Transverse colon (tissue), 4 donors: ENCODE measurements around the gene KAT2A. TPM values are rescaled to one million over a fixed set of nuclear protein-coding genes. Genes with fewer than 3 reads are reported as not detected.

ENCODE experiments used
- DNase-seq: peaks from one replicate; pipeline ENCODE4 v3.0.0-alpha.2; 2019
- H3K27ac ChIP-seq, 4 donors: fragments of 200-600 bp; sonication (generic); 2 replicates each; pipeline ENCODE4 v1.5.1; 2016 to 2018; ENCODE audit warnings: inconsistent platforms in 4 of 4
- H3K27me3 ChIP-seq: fragments of 200-600 bp; sonication (generic); 2 replicates; pipeline ENCODE4 v1.5.1; 2017; ENCODE audit warnings: inconsistent platforms
- H3K36me3 ChIP-seq, 4 donors: fragments of 200-600 bp; sonication (generic); 2 replicates each; pipeline ENCODE4 v1.5.1; 2017 to 2019; ENCODE audit warnings: inconsistent platforms in 4 of 4
- H3K4me1 ChIP-seq, 4 donors: fragments of 200-600 bp; sonication (generic); 2 replicates each; pipeline ENCODE4 v1.5.1; 2017 to 2020; ENCODE audit warnings: inconsistent platforms in 4 of 4
- H3K4me3 ChIP-seq, 4 donors: fragments of 200-600 bp; sonication (generic); 1 replicate in 1 of 4; 2 replicates in 3 of 4; pipeline versions ENCODE4 v1.5.1 to v1.6.1; 2017 to 2019; ENCODE audit warnings: inconsistent platforms in 4 of 4
- H3K9me3 ChIP-seq, 2 donors: fragments of 200-600 bp; sonication (generic); 2 replicates each; pipeline ENCODE4 v1.5.1; 2017 to 2019; ENCODE audit warnings: inconsistent platforms in 2 of 2
- EP300 ChIP-seq: sonication (generic); formaldehyde crosslinking; IDR thresholded peaks from one replicate; pipeline ENCODE4 v1.6.1; 2017; ENCODE audit warnings: antibody characterized with exemption, low read depth
- POLR2A ChIP-seq: fragments of 450-650 bp; IDR thresholded peaks from one replicate; pipeline ENCODE4 v1.6.1; 2016; ENCODE audit warnings: antibody characterized with exemption, mild to moderate bottlenecking, moderate library complexity
- POLR2AphosphoS5 ChIP-seq, 3 donors: sonication (generic); formaldehyde crosslinking; IDR thresholded peaks; one replicate each; pipeline ENCODE4 v1.6.1; 2016; ENCODE audit warnings: antibody characterized with exemption in 3 of 3
- WGBS, 2 donors: methylation state at CpG; one replicate each; pipeline ENCODE4 v1.1.5; 2018; ENCODE audit warnings: low coverage in 1 of 2; 5-methylcytosine and 5-hydroxymethylcytosine counted together
- in situ Hi-C, 4 donors: fragments of 200-750 bp; cut with MboI; loops; one replicate each; pipeline versions ENCODE4 v1.15.0 to v1.15.1; 2017; ENCODE audit warnings: low sequenced_read_pairs in 3 of 4, low pct_ligation_motif_present in 1 of 4, low pct_unique_long_range_greater_than_20kb in 1 of 4
- intact Hi-C: fragments of 100-400 bp; cut with DNase I; formaldehyde crosslinking; loops from one replicate; pipeline ENCODE4 v1.15.1; 2023; ENCODE audit warnings: low total_unique reads
- total RNA-seq, 4 donors: library from RNA; depleted of rRNA; stranded (reverse); fragments of >200 nt; gene quantifications; one replicate each; pipeline ENCODE4 v1.1.0, GENCODE V29; 2016
- TF ChIP-seq, protein P1 (sequence below), 5 experiments: fragments of 200-600 bp in 3 of 5; fragments of 450-650 bp in 2 of 5; sonication (generic) in 3 of 5; IDR thresholded peaks; 1 replicate in 2 of 5; 2 replicates in 3 of 5; pipeline ENCODE4 v1.5.1; 2016 to 2017; ENCODE audit warnings: antibody characterized with exemption in 5 of 5, inconsistent platforms in 3 of 5, mild to moderate bottlenecking in 2 of 5, moderate library complexity in 1 of 5

Gene KAT2A
- total RNA-seq, 4 donors from 2014 or later: 16.9 to 154 (median 48.9) TPM

DNA sequence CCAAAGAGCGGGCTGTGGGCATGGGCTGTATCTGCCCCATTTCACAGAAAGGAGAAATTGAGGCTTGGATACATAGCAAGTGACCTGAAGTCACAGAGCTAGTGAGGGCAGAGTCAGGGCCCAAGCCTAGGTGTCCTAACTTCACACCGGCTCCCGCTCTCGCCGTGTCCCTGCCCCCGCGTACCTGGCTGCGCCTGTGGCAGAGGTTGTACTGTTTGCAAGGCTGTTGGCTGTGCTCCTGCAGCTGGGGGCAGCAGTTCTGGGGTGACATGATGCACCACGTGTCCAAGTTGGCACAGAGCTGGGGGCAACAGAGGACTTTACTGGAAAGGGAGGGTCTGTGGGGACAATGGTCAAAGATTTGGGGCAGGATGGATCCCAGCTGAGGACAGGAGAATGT is 12.1 kb downstream of the KAT2A start:
- WGBS, 2 donors: 93% methylated on average over 9 of the region's 9 CpGs; no CpG with 5 or more reads in 1 of the 2 donors
- peaks cover 0 to 5% (median 0%) of the 10 kb centered on the region in 4 donors for H3K36me3 ChIP-seq
- H3K4me3 ChIP-seq: no peak overlapping the region
- TF ChIP-seq POLR2AphosphoS5 (IDR thresholded peaks at IDR 0.05): no peak
- TF ChIP-seq, protein P1, sequence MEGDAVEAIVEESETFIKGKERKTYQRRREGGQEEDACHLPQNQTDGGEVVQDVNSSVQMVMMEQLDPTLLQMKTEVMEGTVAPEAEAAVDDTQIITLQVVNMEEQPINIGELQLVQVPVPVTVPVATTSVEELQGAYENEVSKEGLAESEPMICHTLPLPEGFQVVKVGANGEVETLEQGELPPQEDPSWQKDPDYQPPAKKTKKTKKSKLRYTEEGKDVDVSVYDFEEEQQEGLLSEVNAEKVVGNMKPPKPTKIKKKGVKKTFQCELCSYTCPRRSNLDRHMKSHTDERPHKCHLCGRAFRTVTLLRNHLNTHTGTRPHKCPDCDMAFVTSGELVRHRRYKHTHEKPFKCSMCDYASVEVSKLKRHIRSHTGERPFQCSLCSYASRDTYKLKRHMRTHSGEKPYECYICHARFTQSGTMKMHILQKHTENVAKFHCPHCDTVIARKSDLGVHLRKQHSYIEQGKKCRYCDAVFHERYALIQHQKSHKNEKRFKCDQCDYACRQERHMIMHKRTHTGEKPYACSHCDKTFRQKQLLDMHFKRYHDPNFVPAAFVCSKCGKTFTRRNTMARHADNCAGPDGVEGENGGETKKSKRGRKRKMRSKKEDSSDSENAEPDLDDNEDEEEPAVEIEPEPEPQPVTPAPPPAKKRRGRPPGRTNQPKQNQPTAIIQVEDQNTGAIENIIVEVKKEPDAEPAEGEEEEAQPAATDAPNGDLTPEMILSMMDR (IDR thresholded peaks at IDR 0.05): no peak
- TF ChIP-seq EP300: no peak
- TF ChIP-seq POLR2A: no peak
- H3K27ac ChIP-seq: no peak overlapping the region
- no peak for DNase-seq
- H3K4me1 ChIP-seq: peaks cover 17 to 28% (median 21%) of the 10 kb centered on the region in 4 donors
- in situ Hi-C loops: loop anchor here in 2 of 4 donors (10.0 kb wide), 1 partner anchor 144 kb away; the partner anchor contains the start of gene CNP (in 2 of the 2)
- intact Hi-C loops: no loop called here
- H3K27me3 ChIP-seq: no peaks in the 10 kb centered on the region
- no peaks in the 10 kb centered on the region for H3K9me3 ChIP-seq

- Histone ChIP-seq H3K4me1 (peaks cover 12 to 22% (median 16%) of the 10 kb centered on the region in 4 donors), H3K36me3 (peaks cover 0 to 5% (median 0%) of the 10 kb centered on the region in 4 donors), H3K9me3 (no peaks in the 10 kb centered on the region), H3K4me3 (peak overlapping the region in 2 of 4 donors; percentile 10 to 25), H3K27ac (peak overlapping the region in 1 of 4 donors; percentile 2), H3K27me3 (no peaks in the 10 kb centered on the region)
- intact Hi-C loops (no loop called here), in situ Hi-C loops (loop anchor here in 2 of 4 donors (10.0 kb wide), 1 partner anchor 143 kb away; the partner anchor contains the start of gene CNP (in 2 of the 2))
- DNase-seq: peak; percentile 92
- TF ChIP-seq, protein P1 (IDR thresholded peaks at IDR 0.05): no peak
- TF ChIP-seq POLR2A (no peak), POLR2AphosphoS5 (IDR thresholded peaks at IDR 0.05) (no peak), EP300 (no peak)
- 53 to 100% methylated on average over 6 to 46 of the region's 51 CpGs for WGBS, 2 donors
Measured at GRCh38 chr17:42107597-42108576, 13.3 kb downstream of the KAT2A start.

DNA sequence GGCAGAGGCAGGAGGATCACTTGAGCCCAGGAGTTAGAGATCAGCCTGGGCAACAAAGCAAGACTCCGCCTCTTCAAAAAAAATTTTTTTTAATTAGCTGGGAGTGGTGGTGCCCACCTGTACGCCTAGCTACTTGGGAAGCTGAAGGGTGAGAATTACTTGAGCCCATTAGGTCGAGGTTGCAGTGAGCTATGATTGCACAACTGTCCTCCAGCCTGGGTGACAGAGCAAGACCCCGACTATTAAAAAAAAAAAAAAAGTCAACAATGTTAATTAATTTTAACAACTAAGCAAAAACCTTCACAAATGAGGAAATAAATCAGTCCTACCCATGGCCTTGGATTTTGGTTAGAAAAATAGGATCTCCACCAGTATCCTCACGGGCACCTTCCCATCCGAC is 14.0 kb downstream of the KAT2A start:
- Histone ChIP-seq H3K4me1 (peaks cover 9 to 18% (median 14%) of the 10 kb centered on the region in 4 donors), H3K36me3 (peaks cover 0 to 5% (median 0%) of the 10 kb centered on the region in 4 donors), H3K9me3 (no peaks in the 10 kb centered on the region), H3K4me3 (peak overlapping the region in 2 of 4 donors; percentile 10 to 25), H3K27ac (peak overlapping the region in 1 of 4 donors; percentile 2), H3K27me3 (no peaks in the 10 kb centered on the region)
- intact Hi-C loops (no loop called here), in situ Hi-C loops (loop anchor here in 2 of 4 donors (10.0 kb wide), 1 partner anchor 142 kb away; the partner anchor contains the start of gene CNP (in 2 of the 2))
- 64 to 93% methylated on average over 2 to 6 of the region's 6 CpGs for WGBS, 2 donors
- DNase-seq: no peak
- TF ChIP-seq POLR2AphosphoS5 (IDR thresholded peaks at IDR 0.05) (no peak), POLR2A (no peak), EP300 (no peak)
- TF ChIP-seq, protein P1 (IDR thresholded peaks at IDR 0.05): no peak

GRCh38 chr17:42106009-42106408 is 15.2 kb downstream of the KAT2A start:
- Histone ChIP-seq H3K27me3 (no peaks in the 10 kb centered on the region), H3K27ac (no peak overlapping the region), H3K36me3 (peaks cover 0 to 5% (median 0%) of the 10 kb centered on the region in 4 donors), H3K4me3 (no peak overlapping the region), H3K4me1 (peaks cover 0 to 10% (median 3%) of the 10 kb centered on the region in 4 donors), H3K9me3 (no peaks in the 10 kb centered on the region)
- WGBS, 2 donors: 94 to 100% methylated on average over 2 of the region's 2 CpGs
- intact Hi-C loops: no loop called here
- in situ Hi-C loops: loop anchor here in 2 of 4 donors (10.0 kb wide), 1 partner anchor 141 kb away; the partner anchor contains the start of gene CNP (in 2 of the 2)
- TF ChIP-seq, protein P1 (IDR thresholded peaks at IDR 0.05): no peak
- TF ChIP-seq EP300 (no peak), POLR2AphosphoS5 (IDR thresholded peaks at IDR 0.05) (no peak), POLR2A (no peak)
- DNase-seq: no peak
